ENCODE results near the gene TXNDC16. TPM values are rescaled to one million over a fixed set of nuclear protein-coding genes. Genes with fewer than 3 reads are reported as not detected.

TXNDC16 gene
- total and polyA plus RNA-seq, 2 donors (not counting 3 experiments of a cell fraction or from before 2014, with no cell fraction given): 2.3 to 4.5 TPM

DNA sequence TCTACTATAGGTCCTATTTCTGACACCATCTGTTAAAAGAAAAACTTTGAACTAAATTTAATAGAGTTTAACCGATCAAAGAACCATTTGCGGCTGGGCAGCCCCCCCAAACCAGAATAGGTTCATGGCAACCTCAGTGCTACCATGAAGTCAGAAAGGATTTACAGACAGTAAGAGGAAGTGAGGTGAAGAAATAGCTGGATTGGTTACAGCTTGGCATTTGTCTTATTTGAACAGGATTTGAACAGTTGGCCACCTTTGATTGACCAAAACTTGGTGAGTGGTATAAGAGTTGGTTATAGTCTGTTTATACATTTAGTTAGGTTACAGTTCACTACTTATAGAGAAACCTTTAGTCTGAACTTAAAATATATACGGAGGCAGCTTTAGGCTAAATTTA is 88.9 kb downstream of the TXNDC16 start:
- Histone ChIP-seq H4K20me1 (replicated peaks; ENCODE audit: control insufficient read depth, extremely low read depth, insufficient read depth, low read length) (no peaks in the 10 kb centered on the region), H3K4me2 (ENCODE audit: insufficient read depth, low read length) (no peak overlapping the region), H3K27ac (ENCODE audit: insufficient read depth, low read depth, low read length) (no peak overlapping the region), H3K4me1 (ENCODE audit: control insufficient read depth, extremely low read depth, insufficient read depth, low read length) (no peaks in the 10 kb centered on the region), H3K9me1 (replicated peaks; ENCODE audit: control insufficient read depth, extremely low read depth, insufficient read depth, low read length) (no peaks in the 10 kb centered on the region), H3K4me3 (replicated peaks in 1 of 3; ENCODE audit: insufficient read depth in 1 of 3, low read depth in 1 of 3, low read length in 3 of 3) (no peak overlapping the region), H3K79me2 (ENCODE audit: control insufficient read depth, insufficient read depth, low read length) (no peaks in the 10 kb centered on the region), H3K9me3 (replicated peaks; ENCODE audit: control insufficient read depth, insufficient read depth, low read length) (no peaks in the 10 kb centered on the region), H2AFZ (ENCODE audit: low read depth, low read length) (no peak overlapping the region), H3K36me3 (ENCODE audit: control insufficient read depth in 2 of 2, extremely low read depth in 1 of 2, insufficient read depth in 2 of 2, low read length in 2 of 2) (no peaks in the 10 kb centered on the region), H3K9ac (replicated peaks; ENCODE audit: extremely low read depth, insufficient read depth, low read length) (no peak overlapping the region), H3K27me3 (ENCODE audit: control insufficient read depth in 2 of 2, insufficient read depth in 2 of 2, low read length in 2 of 2) (no peaks in the 10 kb centered on the region)
- TF ChIP-seq MYC (IDR thresholded peaks at IDR 0.05; ENCODE audit: low read depth, low read length) (no peak), GATA2 (IDR thresholded peaks at IDR 0.05; ENCODE audit: insufficient read depth, insufficient read length, low read depth, low read length) (no peak), EZH2 (IDR thresholded peaks at IDR 0.05; ENCODE audit: borderline replicate concordance, low read depth, low read length, severe bottlenecking) (no peak), JUN (IDR thresholded peaks at IDR 0.05; ENCODE audit: borderline replicate concordance, insufficient read depth, insufficient read length, low read depth) (no peak), FOS (IDR thresholded peaks at IDR 0.05; ENCODE audit: borderline replicate concordance, insufficient read depth, low read length) (no peak), MAX (IDR thresholded peaks at IDR 0.05; ENCODE audit: insufficient read depth, insufficient read length) (no peak), POLR2A (IDR thresholded peaks at IDR 0.05; ENCODE audit: low read depth, low read length) (no peak), POLR2AphosphoS5 (IDR thresholded peaks at IDR 0.05; ENCODE audit: insufficient read depth, low read depth, low read length) (no peak)
- TF ChIP-seq, protein P1, sequence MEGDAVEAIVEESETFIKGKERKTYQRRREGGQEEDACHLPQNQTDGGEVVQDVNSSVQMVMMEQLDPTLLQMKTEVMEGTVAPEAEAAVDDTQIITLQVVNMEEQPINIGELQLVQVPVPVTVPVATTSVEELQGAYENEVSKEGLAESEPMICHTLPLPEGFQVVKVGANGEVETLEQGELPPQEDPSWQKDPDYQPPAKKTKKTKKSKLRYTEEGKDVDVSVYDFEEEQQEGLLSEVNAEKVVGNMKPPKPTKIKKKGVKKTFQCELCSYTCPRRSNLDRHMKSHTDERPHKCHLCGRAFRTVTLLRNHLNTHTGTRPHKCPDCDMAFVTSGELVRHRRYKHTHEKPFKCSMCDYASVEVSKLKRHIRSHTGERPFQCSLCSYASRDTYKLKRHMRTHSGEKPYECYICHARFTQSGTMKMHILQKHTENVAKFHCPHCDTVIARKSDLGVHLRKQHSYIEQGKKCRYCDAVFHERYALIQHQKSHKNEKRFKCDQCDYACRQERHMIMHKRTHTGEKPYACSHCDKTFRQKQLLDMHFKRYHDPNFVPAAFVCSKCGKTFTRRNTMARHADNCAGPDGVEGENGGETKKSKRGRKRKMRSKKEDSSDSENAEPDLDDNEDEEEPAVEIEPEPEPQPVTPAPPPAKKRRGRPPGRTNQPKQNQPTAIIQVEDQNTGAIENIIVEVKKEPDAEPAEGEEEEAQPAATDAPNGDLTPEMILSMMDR (IDR thresholded peaks at IDR 0.05; ENCODE audit: extremely low read depth in 1 of 2, insufficient read depth in 1 of 2, low read depth in 1 of 2, low read length in 2 of 2): no peak
- CTCF ChIA-PET: interaction anchor here (1.1 to 1.2 kb wide), 2 partner anchors 10 to 65 kb away, joined by 3 to 4 read pairs; no protein-coding TSS in a partner anchor
- POLR2A ChIA-PET: interaction anchor here (0.6 kb wide), 1 partner anchor 1357 kb away, joined by 3 read pairs; no protein-coding TSS in a partner anchor
- dilution Hi-C loops (cut with MboI; ENCODE audit: extremely low pct_ligation_motif_present, low sequenced_read_pairs): no loop called here
- intact Hi-C loops (cut with micrococcal nuclease): no loop called here
- DNase-seq (ENCODE audit: low read depth, low spot score): no peak
- no TSS peak for BruUV-seq (replicated peaks)
- FAIRE-seq: no peak
